Measurements from ENCODE around the gene DOLK. TPM values are rescaled to one million over a fixed set of nuclear protein-coding genes. Genes with fewer than 3 reads are reported as not detected.

Gene DOLK
- total RNA-seq, 1 donor from 2014 or later, result 10.3 TPM

- POLR2A ChIA-PET, result no interaction called here
- peaks cover 40% of the 10 kb centered on the region for H3K36me3 Mint-ChIP-seq (ENCODE audit: low read depth)
- ATAC-seq (ENCODE audit: low read depth), result no peak
- intact Hi-C loops (cut with micrococcal nuclease), result no loop called here
- no peaks in the 10 kb centered on the region for H3K27me3 Mint-ChIP-seq
- H3K4me1 Mint-ChIP-seq, result peaks cover 12% of the 10 kb centered on the region
- CTCF ChIA-PET, result no interaction called here
- no peak for DNase-seq
- no peak for TF ChIP-seq CTCF (IDR thresholded peaks at IDR 0.05)
- no peaks in the 10 kb centered on the region for H3K9me3 Mint-ChIP-seq
- H3K27ac Mint-ChIP-seq, result no peak overlapping the region
- no peak overlapping the region for H3K4me3 Mint-ChIP-seq
Observed at GRCh38 chr9:128917151-128917849, 30.1 kb downstream of the DOLK start.

- POLR2A ChIA-PET, result no interaction called here
- H3K9me3 Mint-ChIP-seq, result no peaks in the 10 kb centered on the region
- peaks cover 11% of the 10 kb centered on the region for H3K4me1 Mint-ChIP-seq
- H3K27me3 Mint-ChIP-seq, result no peaks in the 10 kb centered on the region
- no peak for TF ChIP-seq CTCF (IDR thresholded peaks at IDR 0.05)
- CTCF ChIA-PET, result interaction anchor here (0.9 kb wide), 1 partner anchor 11 kb away, joined by 3 read pairs; no protein-coding TSS in a partner anchor
- ATAC-seq (ENCODE audit: low read depth) (no peak), DNase-seq (no peak)
- H3K4me3 Mint-ChIP-seq, result no peak overlapping the region
- H3K36me3 Mint-ChIP-seq (ENCODE audit: low read depth), result peaks cover 41% of the 10 kb centered on the region
- intact Hi-C loops (cut with micrococcal nuclease), result no loop called here
- H3K27ac Mint-ChIP-seq, result no peak overlapping the region
Observed at GRCh38 chr9:128916745-128917144, 30.7 kb downstream of the DOLK start.

- no peaks in the 10 kb centered on the region for H3K27me3 Mint-ChIP-seq
- peaks cover 8% of the 10 kb centered on the region for H3K4me1 Mint-ChIP-seq
- intact Hi-C loops (cut with micrococcal nuclease), result no loop called here
- H3K9me3 Mint-ChIP-seq, result no peaks in the 10 kb centered on the region
- no peak overlapping the region for H3K27ac Mint-ChIP-seq
- ChIA-PET CTCF (interaction anchor here (0.9 kb wide), 1 partner anchor 12 kb away, joined by 3 read pairs; no protein-coding TSS in a partner anchor), POLR2A (no interaction called here)
- ATAC-seq (ENCODE audit: low read depth) (no peak), DNase-seq (no peak)
- TF ChIP-seq CTCF (IDR thresholded peaks at IDR 0.05), result no peak
- peaks cover 41% of the 10 kb centered on the region for H3K36me3 Mint-ChIP-seq (ENCODE audit: low read depth)
- no peak overlapping the region for H3K4me3 Mint-ChIP-seq
Observed at GRCh38 chr9:128916204-128916603, 31.2 kb downstream of the DOLK start.

- DNase-seq, result no peak
- Mint-ChIP-seq H3K4me1 (peaks cover 8% of the 10 kb centered on the region), H3K27ac (no peak overlapping the region), H3K9me3 (no peaks in the 10 kb centered on the region), H3K36me3 (ENCODE audit: low read depth) (peaks cover 45% of the 10 kb centered on the region), H3K27me3 (no peaks in the 10 kb centered on the region), H3K4me3 (no peak overlapping the region)
- ChIA-PET POLR2A (no interaction called here), CTCF (no interaction called here)
- TF ChIP-seq CTCF (IDR thresholded peaks at IDR 0.05), result no peak
- intact Hi-C loops (cut with micrococcal nuclease), result no loop called here
- ATAC-seq (ENCODE audit: low read depth), result no peak
Observed at GRCh38 chr9:128913995-128914772, 33.2 kb downstream of the DOLK start.
